ENCODE results near the gene DAZL. TPM values are rescaled to one million over a fixed set of nuclear protein-coding genes. Genes with fewer than 3 reads are reported as not detected.

DAZL gene, protein sequence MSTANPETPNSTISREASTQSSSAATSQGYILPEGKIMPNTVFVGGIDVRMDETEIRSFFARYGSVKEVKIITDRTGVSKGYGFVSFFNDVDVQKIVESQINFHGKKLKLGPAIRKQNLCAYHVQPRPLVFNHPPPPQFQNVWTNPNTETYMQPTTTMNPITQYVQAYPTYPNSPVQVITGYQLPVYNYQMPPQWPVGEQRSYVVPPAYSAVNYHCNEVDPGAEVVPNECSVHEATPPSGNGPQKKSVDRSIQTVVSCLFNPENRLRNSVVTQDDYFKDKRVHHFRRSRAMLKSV
- total RNA-seq: not detected in 3 replicates
- long read RNA-seq, partial matches to known transcripts: 0 of 1 reads
- long read RNA-seq, other reads (novel, unspliced or antisense): 1 of 1 reads

DNA sequence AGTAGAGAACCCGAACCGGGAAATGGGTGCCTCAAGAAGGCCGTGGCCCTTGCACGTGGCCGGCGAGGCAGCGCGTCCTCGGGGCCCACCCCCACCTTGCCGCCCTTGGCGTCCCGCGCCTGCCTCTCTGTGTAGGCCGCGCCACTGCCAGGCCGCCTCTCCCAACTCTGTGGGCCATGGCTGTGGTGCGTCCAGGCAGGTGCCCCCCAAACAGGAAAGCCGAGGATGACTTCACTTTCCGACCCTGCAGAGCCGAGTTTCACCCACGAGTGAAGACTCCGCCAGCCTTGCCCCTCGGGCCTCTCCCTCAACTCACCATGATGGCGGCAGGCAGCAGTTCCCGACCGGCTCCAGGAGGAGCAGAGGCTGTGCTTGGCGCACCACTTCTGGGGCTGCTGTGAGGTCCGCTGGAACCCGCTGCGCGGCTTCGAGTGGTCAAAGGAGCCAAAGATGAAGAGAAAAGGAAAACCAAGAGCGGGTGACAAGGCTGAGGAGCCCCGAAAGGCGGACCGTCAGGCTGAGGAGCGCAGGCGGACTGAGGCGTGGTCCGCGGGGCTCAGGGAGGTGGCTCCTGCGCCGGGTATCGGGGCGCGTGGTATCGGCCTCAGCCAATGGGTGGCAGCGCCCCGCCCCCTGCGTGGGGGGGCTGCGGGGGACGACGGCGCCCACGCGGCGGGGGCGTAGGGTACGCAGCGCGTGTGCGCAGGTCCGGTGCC is at the start of gene DAZL:
TSS of gene DAZL (minus strand) at position 537 of the 716 bp plus-strand sequence. CDS start at position 319, 218 bp downstream.
- TF ChIP-seq, protein P1, sequence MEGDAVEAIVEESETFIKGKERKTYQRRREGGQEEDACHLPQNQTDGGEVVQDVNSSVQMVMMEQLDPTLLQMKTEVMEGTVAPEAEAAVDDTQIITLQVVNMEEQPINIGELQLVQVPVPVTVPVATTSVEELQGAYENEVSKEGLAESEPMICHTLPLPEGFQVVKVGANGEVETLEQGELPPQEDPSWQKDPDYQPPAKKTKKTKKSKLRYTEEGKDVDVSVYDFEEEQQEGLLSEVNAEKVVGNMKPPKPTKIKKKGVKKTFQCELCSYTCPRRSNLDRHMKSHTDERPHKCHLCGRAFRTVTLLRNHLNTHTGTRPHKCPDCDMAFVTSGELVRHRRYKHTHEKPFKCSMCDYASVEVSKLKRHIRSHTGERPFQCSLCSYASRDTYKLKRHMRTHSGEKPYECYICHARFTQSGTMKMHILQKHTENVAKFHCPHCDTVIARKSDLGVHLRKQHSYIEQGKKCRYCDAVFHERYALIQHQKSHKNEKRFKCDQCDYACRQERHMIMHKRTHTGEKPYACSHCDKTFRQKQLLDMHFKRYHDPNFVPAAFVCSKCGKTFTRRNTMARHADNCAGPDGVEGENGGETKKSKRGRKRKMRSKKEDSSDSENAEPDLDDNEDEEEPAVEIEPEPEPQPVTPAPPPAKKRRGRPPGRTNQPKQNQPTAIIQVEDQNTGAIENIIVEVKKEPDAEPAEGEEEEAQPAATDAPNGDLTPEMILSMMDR (IDR thresholded peaks at IDR 0.05): no peak
- Mint-ChIP-seq H3K4me3 (ENCODE audit: unreplicated experiment) (no peak within 1 kb of the TSS), H3K9me3 (ENCODE audit: low read depth) (no peaks in the 10 kb centered on the region), H3K4me1 (ENCODE audit: low read depth) (peaks cover 6% of the 10 kb centered on the region), H3K27me3 (ENCODE audit: low read depth) (peaks cover 33% of the 10 kb centered on the region), H3K36me3 (ENCODE audit: low read depth) (no peaks in the 10 kb centered on the region), H3K27ac (ENCODE audit: unreplicated experiment) (no peak within 1 kb of the TSS)
- DNase-seq (ENCODE audit: low spot score): peak; percentile 85

DNA sequence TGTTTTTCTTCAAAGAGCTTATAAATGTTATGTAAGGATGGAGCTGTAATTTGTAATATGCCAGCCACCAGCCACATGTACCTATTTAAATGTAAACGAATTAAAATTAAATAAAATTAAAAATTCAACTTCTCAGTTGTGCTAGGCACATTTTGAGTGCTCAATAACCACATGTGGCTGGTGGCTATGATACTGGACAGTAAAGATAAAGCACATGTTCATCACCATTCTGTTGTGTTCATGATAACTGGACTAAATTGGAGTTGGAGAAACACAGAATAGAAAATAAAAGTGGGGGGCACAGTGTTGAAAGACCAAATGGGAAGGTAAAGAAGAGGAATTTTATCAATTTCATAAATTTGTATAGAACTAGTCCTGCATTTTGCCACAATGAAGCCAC is 49.8 kb upstream of the DAZL start:
- Mint-ChIP-seq H3K27ac (ENCODE audit: unreplicated experiment) (no peak overlapping the region), H3K4me1 (ENCODE audit: low read depth) (no peaks in the 10 kb centered on the region), H3K4me3 (ENCODE audit: unreplicated experiment) (no peak overlapping the region), H3K36me3 (ENCODE audit: low read depth) (no peaks in the 10 kb centered on the region), H3K27me3 (ENCODE audit: low read depth) (peaks cover 26% of the 10 kb centered on the region), H3K9me3 (ENCODE audit: low read depth) (peaks cover 3% of the 10 kb centered on the region)
- TF ChIP-seq, protein P1 (IDR thresholded peaks at IDR 0.05): no peak
- no peak for DNase-seq (ENCODE audit: low spot score)

DNA sequence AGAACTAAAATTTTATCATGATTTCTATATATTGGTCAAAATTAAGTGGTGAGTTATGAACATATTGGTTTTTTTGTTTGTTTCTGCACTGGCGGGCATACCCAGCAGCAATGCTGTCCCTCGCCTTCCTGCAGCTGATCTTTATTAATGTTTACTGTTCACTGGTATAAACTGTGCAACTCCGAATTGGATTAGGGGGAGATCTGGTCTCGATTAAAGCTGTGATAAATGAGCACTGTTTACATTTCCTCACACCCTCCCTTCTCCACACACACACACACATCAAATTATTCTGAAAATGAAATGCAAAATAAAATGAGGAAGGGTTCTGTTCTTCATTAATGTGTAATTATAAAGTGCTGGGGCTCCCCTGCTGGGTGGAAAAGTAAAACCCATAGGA is 48.5 kb upstream of the DAZL start:
- peaks cover 27% of the 10 kb centered on the region for H3K27me3 Mint-ChIP-seq (ENCODE audit: low read depth)
- H3K9me3 Mint-ChIP-seq (ENCODE audit: low read depth): peaks cover 3% of the 10 kb centered on the region
- TF ChIP-seq, protein P1 (IDR thresholded peaks at IDR 0.05): no peak
- no peak overlapping the region for H3K4me3 Mint-ChIP-seq (ENCODE audit: unreplicated experiment)
- no peak overlapping the region for H3K27ac Mint-ChIP-seq (ENCODE audit: unreplicated experiment)
- H3K36me3 Mint-ChIP-seq (ENCODE audit: low read depth): no peaks in the 10 kb centered on the region
- H3K4me1 Mint-ChIP-seq (ENCODE audit: low read depth): no peaks in the 10 kb centered on the region
- no peak for DNase-seq (ENCODE audit: low spot score)

DNA sequence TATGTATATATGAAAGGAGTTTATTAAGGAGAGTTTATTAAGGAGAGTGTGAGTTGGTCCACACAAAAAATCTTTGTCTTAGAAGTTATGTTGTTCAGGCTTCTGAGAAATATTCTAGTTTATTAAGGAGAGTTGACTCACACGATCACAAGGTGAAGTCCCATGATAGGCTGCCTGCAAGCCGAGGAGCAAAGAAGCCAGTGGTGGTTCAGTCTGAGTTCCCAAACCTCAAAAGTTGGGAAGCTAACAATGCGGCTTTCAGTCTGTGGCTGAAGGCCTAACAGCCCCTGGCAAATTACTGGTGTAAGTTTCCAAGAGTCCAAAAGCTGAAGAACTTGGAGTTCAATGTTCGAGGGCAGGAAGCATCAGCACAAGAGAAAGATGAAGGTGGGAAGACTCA is 42.4 kb upstream of the DAZL start:
- DNase-seq (ENCODE audit: low spot score): no peak
- Mint-ChIP-seq H3K27ac (ENCODE audit: unreplicated experiment) (no peak overlapping the region), H3K4me3 (ENCODE audit: unreplicated experiment) (no peak overlapping the region), H3K36me3 (ENCODE audit: low read depth) (no peaks in the 10 kb centered on the region), H3K4me1 (ENCODE audit: low read depth) (no peaks in the 10 kb centered on the region), H3K27me3 (ENCODE audit: low read depth) (peaks cover 19% of the 10 kb centered on the region), H3K9me3 (ENCODE audit: low read depth) (no peaks in the 10 kb centered on the region)
- TF ChIP-seq, protein P1 (IDR thresholded peaks at IDR 0.05): no peak

DNA sequence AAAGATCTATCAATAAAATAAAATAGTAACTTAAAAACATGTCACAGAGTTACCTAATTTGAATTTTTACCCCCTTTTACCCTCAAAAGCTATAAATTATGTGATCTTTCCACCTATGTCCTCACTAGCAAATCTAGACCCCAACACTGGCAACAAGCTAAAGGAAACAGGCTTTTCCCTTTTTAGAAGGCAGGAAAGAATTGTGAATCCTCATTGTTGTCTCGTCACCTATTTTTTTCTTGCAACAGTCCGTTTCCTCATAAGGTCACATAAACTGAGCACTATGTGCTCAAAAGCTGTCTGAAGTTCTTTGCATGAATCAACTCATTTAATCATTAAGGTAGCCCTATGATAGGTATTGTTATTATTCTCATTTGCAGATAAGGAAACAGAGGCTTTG is 34.6 kb upstream of the DAZL start:
- TF ChIP-seq, protein P1 (IDR thresholded peaks at IDR 0.05): no peak
- H3K4me1 Mint-ChIP-seq (ENCODE audit: low read depth): no peaks in the 10 kb centered on the region
- H3K36me3 Mint-ChIP-seq (ENCODE audit: low read depth): no peaks in the 10 kb centered on the region
- H3K27ac Mint-ChIP-seq (ENCODE audit: unreplicated experiment): no peak overlapping the region
- no peaks in the 10 kb centered on the region for H3K9me3 Mint-ChIP-seq (ENCODE audit: low read depth)
- peaks cover 32% of the 10 kb centered on the region for H3K27me3 Mint-ChIP-seq (ENCODE audit: low read depth)
- DNase-seq (ENCODE audit: low spot score): no peak
- H3K4me3 Mint-ChIP-seq (ENCODE audit: unreplicated experiment): no peak overlapping the region
